Measurements from ENCODE around the gene ACTR3. TPM values are rescaled to one million over a fixed set of nuclear protein-coding genes. Genes with fewer than 3 reads are reported as not detected.

ACTR3 gene
- total and polyA plus RNA-seq, 2 donors (not counting 1 experiment from before 2014, with no cell fraction given), result 64.3 to 249 TPM

GRCh38 chr2:113926314-113926713 lies 36.4 kb downstream of the ACTR3 start:
- no peak for ATAC-seq (ENCODE audit: low read depth)
- H3K4me1 Mint-ChIP-seq, result peaks cover 23% of the 10 kb centered on the region
- WGBS (ENCODE audit: insufficient coverage), result 100% methylated on average over 1 of the region's 3 CpGs

GRCh38 chr2:113930448-113930847 lies 40.6 kb downstream of the ACTR3 start:
- Histone ChIP-seq H2AFZ (ENCODE audit: insufficient read depth, low read depth, low read length, poor library complexity, severe bottlenecking) (no peak overlapping the region), H3K27me3 (replicated peaks in 1 of 4; ENCODE audit: control extremely low read depth in 1 of 4, control insufficient read depth in 3 of 4, insufficient read depth in 4 of 4, low read length in 3 of 4) (no peaks in the 10 kb centered on the region), H3K79me2 (ENCODE audit: control insufficient read depth, insufficient read depth, low read length) (peaks cover 97% of the 10 kb centered on the region), H4K20me1 (ENCODE audit: control insufficient read depth, insufficient read depth, low read length, poor library complexity, severe bottlenecking) (peaks cover 43% of the 10 kb centered on the region), H3K9me3 (ENCODE audit: control extremely low read depth in 1 of 3, control insufficient read depth in 2 of 3, insufficient read depth in 1 of 3, low read length in 2 of 3) (peaks cover 0 to 2% (median 0%) of the 10 kb centered on the region in 3 donors), H3K4me3 (ENCODE audit: control extremely low read depth in 1 of 5, extremely low read depth in 1 of 5, insufficient read depth in 1 of 5, low read depth in 2 of 5, low read length in 4 of 5) (no peak overlapping the region), H3K27ac (ENCODE audit: low read length in 2 of 2) (peak overlapping the region in 1 of 2 donors; percentile 50), H3K36me3 (replicated peaks in 1 of 2; ENCODE audit: control extremely low read depth in 1 of 2, control insufficient read depth in 1 of 2, extremely low read depth in 1 of 2, insufficient read depth in 2 of 2, low read length in 1 of 2) (peaks cover 13 to 74% of the 10 kb centered on the region in 2 experiments), H3K4me1 (ENCODE audit: control insufficient read depth in 2 of 2, insufficient read depth in 2 of 2, low read length in 2 of 2) (no peaks in the 10 kb centered on the region), H3K9ac (ENCODE audit: low read length) (no peak overlapping the region), H3K4me2 (replicated peaks; ENCODE audit: low read depth, low read length, poor library complexity, severe bottlenecking) (no peak overlapping the region)
- ChIA-PET CTCF (no interaction called here), POLR2A (no interaction called here)
- intact Hi-C loops (cut with micrococcal nuclease), result no loop called here
- Mint-ChIP-seq H3K4me3 (no peak overlapping the region), H3K9me3 (ENCODE audit: insufficient read depth) (no peaks in the 10 kb centered on the region), H3K27me3 (no peaks in the 10 kb centered on the region), H3K4me1 (peaks cover 16% of the 10 kb centered on the region), H3K27ac (peak overlapping the region; percentile 21)
- ATAC-seq (ENCODE audit: low read depth) (no peak), DNase-seq (no peak)
- no CpG with 5 or more reads among the region's 1 CpG for WGBS (ENCODE audit: insufficient coverage)
- TF ChIP-seq EZH2 (IDR thresholded peaks at IDR 0.05; ENCODE audit: borderline replicate concordance, insufficient read depth, low read depth, low read length, poor library complexity, severe bottlenecking) (no peak), CTCF (IDR thresholded peaks at IDR 0.05) (no peak)

More at GRCh38 chr2:113926314-113926713, 36.4 kb downstream of the ACTR3 start:
- H2AFZ ChIP-seq (ENCODE audit: insufficient read depth, low read depth, low read length, poor library complexity, severe bottlenecking), result no peak overlapping the region
- no peaks in the 10 kb centered on the region for H3K27me3 Mint-ChIP-seq
- H3K9me3 ChIP-seq (ENCODE audit: control extremely low read depth in 1 of 3, control insufficient read depth in 2 of 3, insufficient read depth in 1 of 3, low read length in 2 of 3), result peaks cover 0 to 3% (median 0%) of the 10 kb centered on the region in 3 donors
- H3K4me3 ChIP-seq (ENCODE audit: control extremely low read depth in 1 of 5, extremely low read depth in 1 of 5, insufficient read depth in 1 of 5, low read depth in 2 of 5, low read length in 4 of 5), result no peak overlapping the region
- no peak overlapping the region for H3K9ac ChIP-seq (ENCODE audit: low read length)
- no peaks in the 10 kb centered on the region for H3K27me3 ChIP-seq (replicated peaks in 1 of 4; ENCODE audit: control extremely low read depth in 1 of 4, control insufficient read depth in 3 of 4, insufficient read depth in 4 of 4, low read length in 3 of 4)
- intact Hi-C loops (cut with micrococcal nuclease), result no loop called here
- no peak for TF ChIP-seq EZH2 (IDR thresholded peaks at IDR 0.05; ENCODE audit: borderline replicate concordance, insufficient read depth, low read depth, low read length, poor library complexity, severe bottlenecking)
- no peak for TF ChIP-seq CTCF (IDR thresholded peaks at IDR 0.05)
- DNase-seq, result no peak
- ChIA-PET POLR2A (no interaction called here), CTCF (no interaction called here)
- H3K9me3 Mint-ChIP-seq (ENCODE audit: insufficient read depth), result no peaks in the 10 kb centered on the region
- H3K4me3 Mint-ChIP-seq, result no peak overlapping the region
- H4K20me1 ChIP-seq (ENCODE audit: control insufficient read depth, insufficient read depth, low read length, poor library complexity, severe bottlenecking), result peaks cover 41% of the 10 kb centered on the region
- H3K79me2 ChIP-seq (ENCODE audit: control insufficient read depth, insufficient read depth, low read length), result peaks cover 94% of the 10 kb centered on the region
- peaks cover 25 to 32% of the 10 kb centered on the region in 2 donors for H3K4me1 ChIP-seq (ENCODE audit: control insufficient read depth in 2 of 2, insufficient read depth in 2 of 2, low read length in 2 of 2)
- peak overlapping the region; percentile 18 for H3K27ac Mint-ChIP-seq
- peak overlapping the region in 1 of 2 donors; percentile 56 for H3K27ac ChIP-seq (ENCODE audit: low read length in 2 of 2)
- peaks cover 14 to 64% of the 10 kb centered on the region in 2 experiments for H3K36me3 ChIP-seq (replicated peaks in 1 of 2; ENCODE audit: control extremely low read depth in 1 of 2, control insufficient read depth in 1 of 2, extremely low read depth in 1 of 2, insufficient read depth in 2 of 2, low read length in 1 of 2)
- no peak overlapping the region for H3K4me2 ChIP-seq (replicated peaks; ENCODE audit: low read depth, low read length, poor library complexity, severe bottlenecking)
